ENCODE data around the gene ARMC8.

GRCh38 chr3:138282836-138283235 lies 95.7 kb downstream of the ARMC8 start:
- TF ChIP-seq CTCF (IDR thresholded peaks at IDR 0.05) = no peak
- no peak for TF ChIP-seq POLR2A (IDR thresholded peaks at IDR 0.05)
- no peak for TF ChIP-seq EP300 (IDR thresholded peaks at IDR 0.05)
- no peak for TF ChIP-seq POLR2AphosphoS5 (IDR thresholded peaks at IDR 0.05)
